C4-2B (cell line): ENCODE results near the gene SDK2.

Source experiments
- H3K27ac ChIP-seq: fragments of 450-650 bp; 2 replicates; pipeline ENCODE4 v1.5.1; 2017
- ZFX ChIP-seq: fragments of 450-650 bp; IDR thresholded peaks from 2 replicates; pipeline ENCODE4 v1.6.1; 2017
- TF ChIP-seq, protein P1 (sequence below): fragments of 450-650 bp; conservative IDR thresholded peaks from 2 replicates; pipeline ENCODE4 v1.5.1; 2017; ENCODE audit warnings: mild to moderate bottlenecking

SDK2 gene

GRCh38 chr17:73394512-73395450 is 249.5 kb downstream of the SDK2 start:
- TF ChIP-seq, protein P1, sequence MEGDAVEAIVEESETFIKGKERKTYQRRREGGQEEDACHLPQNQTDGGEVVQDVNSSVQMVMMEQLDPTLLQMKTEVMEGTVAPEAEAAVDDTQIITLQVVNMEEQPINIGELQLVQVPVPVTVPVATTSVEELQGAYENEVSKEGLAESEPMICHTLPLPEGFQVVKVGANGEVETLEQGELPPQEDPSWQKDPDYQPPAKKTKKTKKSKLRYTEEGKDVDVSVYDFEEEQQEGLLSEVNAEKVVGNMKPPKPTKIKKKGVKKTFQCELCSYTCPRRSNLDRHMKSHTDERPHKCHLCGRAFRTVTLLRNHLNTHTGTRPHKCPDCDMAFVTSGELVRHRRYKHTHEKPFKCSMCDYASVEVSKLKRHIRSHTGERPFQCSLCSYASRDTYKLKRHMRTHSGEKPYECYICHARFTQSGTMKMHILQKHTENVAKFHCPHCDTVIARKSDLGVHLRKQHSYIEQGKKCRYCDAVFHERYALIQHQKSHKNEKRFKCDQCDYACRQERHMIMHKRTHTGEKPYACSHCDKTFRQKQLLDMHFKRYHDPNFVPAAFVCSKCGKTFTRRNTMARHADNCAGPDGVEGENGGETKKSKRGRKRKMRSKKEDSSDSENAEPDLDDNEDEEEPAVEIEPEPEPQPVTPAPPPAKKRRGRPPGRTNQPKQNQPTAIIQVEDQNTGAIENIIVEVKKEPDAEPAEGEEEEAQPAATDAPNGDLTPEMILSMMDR = no peak
- TF ChIP-seq ZFX = no peak
- no peak overlapping the region for H3K27ac ChIP-seq

DNA sequence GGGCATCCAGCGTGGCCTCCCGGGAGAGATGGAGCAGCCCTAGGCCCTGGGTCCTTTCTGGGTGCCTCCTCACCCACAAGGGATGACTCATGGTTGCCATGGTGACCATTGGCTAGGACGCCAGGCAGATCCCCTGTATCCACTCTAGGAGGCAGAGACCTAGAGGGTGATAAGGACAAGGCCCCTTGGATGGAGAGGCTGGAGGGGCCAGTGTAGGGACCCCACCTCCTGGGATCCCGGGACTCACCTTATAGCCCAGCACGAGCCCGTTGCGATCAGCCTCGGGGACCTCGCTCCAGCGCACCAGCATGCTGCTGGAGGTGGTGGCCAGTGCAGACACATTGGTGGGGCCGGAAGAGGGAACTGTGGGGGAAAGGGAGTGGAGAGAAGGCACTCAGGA is 250.3 kb downstream of the SDK2 start:
- TF ChIP-seq, protein P1 = no peak
- no peak for TF ChIP-seq ZFX
- no peak overlapping the region for H3K27ac ChIP-seq

DNA sequence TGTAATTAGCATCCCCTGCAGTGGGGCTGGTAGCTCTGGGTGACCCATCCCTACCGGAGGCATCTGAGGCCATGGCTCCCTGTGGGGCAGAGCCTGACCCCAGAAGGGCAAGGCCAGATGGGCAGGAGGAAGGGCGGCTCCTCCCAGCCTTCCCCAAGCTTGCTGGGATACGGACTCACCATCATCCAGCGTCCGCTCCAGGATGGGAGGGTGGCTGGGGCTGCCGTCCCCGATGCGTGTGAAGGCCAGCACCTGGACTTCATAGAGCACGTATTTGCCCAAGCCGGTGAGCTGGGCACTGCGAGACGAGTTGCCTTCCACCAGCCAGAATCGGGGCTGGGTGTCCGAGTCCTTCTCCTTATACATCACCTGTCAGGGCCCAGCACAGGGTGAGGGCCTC is 250.9 kb downstream of the SDK2 start:
- no peak overlapping the region for H3K27ac ChIP-seq
- no peak for TF ChIP-seq ZFX
- TF ChIP-seq, protein P1 = no peak

GRCh38 chr17:73391331-73392265 is 252.6 kb downstream of the SDK2 start:
- H3K27ac ChIP-seq = no peak overlapping the region
- no peak for TF ChIP-seq ZFX
- TF ChIP-seq, protein P1 = no peak

DNA sequence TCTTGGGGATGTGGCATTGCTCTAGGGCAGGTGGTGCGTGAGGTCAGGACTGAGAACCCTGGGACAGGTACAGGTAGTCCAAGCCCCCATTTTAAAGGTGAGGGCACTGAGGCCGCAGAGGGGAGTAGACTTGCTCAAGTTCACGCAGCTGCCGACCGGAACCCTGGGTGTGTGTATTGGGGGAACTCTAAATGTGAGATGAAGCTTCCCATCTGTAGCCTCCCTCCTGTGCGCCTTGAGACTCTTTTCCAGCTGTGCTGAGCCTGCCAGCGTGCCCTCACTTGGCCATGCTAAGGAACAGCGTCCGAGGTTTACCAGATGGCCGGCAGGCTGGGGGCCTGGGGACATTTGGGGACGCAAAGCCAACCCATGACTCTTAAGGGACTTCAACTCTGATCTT is 253.4 kb downstream of the SDK2 start:
- H3K27ac ChIP-seq = no peak overlapping the region
- no peak for TF ChIP-seq ZFX
- TF ChIP-seq, protein P1 = no peak

DNA sequence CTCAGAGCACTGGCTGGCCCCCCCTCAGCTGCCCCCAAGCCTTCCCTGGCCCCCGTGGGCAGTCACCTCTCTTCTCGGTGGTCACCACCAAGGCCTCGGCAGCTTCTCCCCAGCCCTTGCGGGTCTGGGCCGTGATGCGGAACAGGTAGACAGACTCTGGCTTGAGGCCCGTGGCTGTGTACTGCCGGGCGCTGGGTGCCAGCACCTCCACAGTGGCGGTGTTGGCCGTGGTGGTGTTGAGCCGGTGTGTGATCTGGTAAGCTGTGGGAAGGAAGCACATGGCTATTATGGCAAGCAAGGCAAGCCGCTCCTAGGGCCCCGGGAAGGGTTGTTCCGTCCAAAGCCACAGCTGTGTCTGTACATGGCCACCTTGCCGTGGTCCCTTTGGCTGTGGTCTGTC is 254.0 kb downstream of the SDK2 start:
- TF ChIP-seq, protein P1 = no peak
- H3K27ac ChIP-seq = no peak overlapping the region

- no peak overlapping the region for H3K27ac ChIP-seq
- TF ChIP-seq, protein P1 = no peak
- no peak for TF ChIP-seq ZFX
Observed at GRCh38 chr17:73389411-73389810, 254.8 kb downstream of the SDK2 start.
